ENCODE results near the gene IMMT. TPM values are rescaled to one million over a fixed set of nuclear protein-coding genes. Genes with fewer than 3 reads are reported as not detected.
A peak's percentile ranks its signal among the peaks of the same experiment; 100 is the strongest.

The IMMT gene
- total RNA-seq, 4 donors from 2014 or later, result 42.6 to 54.3 (median 46.6) TPM

- Histone ChIP-seq H3K27me3 (no peaks in the 10 kb centered on the region), H3K4me1 (peaks cover 0 to 54% (median 16%) of the 10 kb centered on the region in 4 donors), H3K36me3 (peaks cover 0 to 3% (median 0%) of the 10 kb centered on the region in 3 donors), H3K4me3 (peak overlapping the region; percentile 87 to 99 (median 99)), H3K9me3 (no peaks in the 10 kb centered on the region), H3K27ac (peak overlapping the region; percentile 98 to 100 (median 100))
- no peak for TF ChIP-seq EP300 (IDR thresholded peaks at IDR 0.05)
- TF ChIP-seq CTCF (IDR thresholded peaks at IDR 0.05), result no peak
- no peak for TF ChIP-seq POLR2A (IDR thresholded peaks at IDR 0.05)
- WGBS, 2 donors, result 0 to 1% methylated on average over 15 of the region's 17 CpGs
- no peak for DNase-seq (ENCODE audit: low spot score in 2 of 2)
These were observed 559 bp downstream of the IMMT start for GRCh38 chr2:86194751-86195054.

GRCh38 chr2:86193901-86194567 is 1.2 kb downstream of the IMMT start:
- Histone ChIP-seq H3K27me3 (no peaks in the 10 kb centered on the region), H3K4me1 (peaks cover 0 to 58% (median 16%) of the 10 kb centered on the region in 4 donors), H3K9me3 (no peaks in the 10 kb centered on the region), H3K27ac (peak overlapping the region in 3 of 4 donors; percentile 98 to 100 (median 100)), H3K4me3 (peak overlapping the region; percentile 87 to 99 (median 99)), H3K36me3 (peaks cover 0 to 8% (median 0%) of the 10 kb centered on the region in 3 donors)
- no peak for DNase-seq (ENCODE audit: low spot score in 2 of 2)
- TF ChIP-seq POLR2A (IDR thresholded peaks at IDR 0.05) (no peak), EP300 (IDR thresholded peaks at IDR 0.05) (no peak), CTCF (IDR thresholded peaks at IDR 0.05) (no peak)
- WGBS, 2 donors, result 65 to 66% methylated on average over 7 of the region's 7 CpGs

GRCh38 chr2:86189782-86190416 is 5.4 kb downstream of the IMMT start:
- H3K4me3 ChIP-seq, result no peak overlapping the region
- H3K36me3 ChIP-seq, result peaks cover 0 to 8% (median 0%) of the 10 kb centered on the region in 3 donors
- H3K27me3 ChIP-seq, result no peaks in the 10 kb centered on the region
- H3K4me1 ChIP-seq, result peaks cover 0 to 73% (median 20%) of the 10 kb centered on the region in 4 donors
- H3K27ac ChIP-seq, result no peak overlapping the region
- no peak for DNase-seq (ENCODE audit: low spot score in 2 of 2)
- 93% methylated on average over 7 of the region's 7 CpGs for WGBS, 2 donors
- TF ChIP-seq EP300 (IDR thresholded peaks at IDR 0.05) (no peak), POLR2A (IDR thresholded peaks at IDR 0.05) (no peak), CTCF (IDR thresholded peaks at IDR 0.05) (no peak)
- no peaks in the 10 kb centered on the region for H3K9me3 ChIP-seq

GRCh38 chr2:86186431-86186830 is 8.8 kb downstream of the IMMT start:
- H3K4me3 ChIP-seq, result no peak overlapping the region
- no peaks in the 10 kb centered on the region for H3K9me3 ChIP-seq
- H3K27ac ChIP-seq, result no peak overlapping the region
- H3K27me3 ChIP-seq, result no peaks in the 10 kb centered on the region
- TF ChIP-seq POLR2A (IDR thresholded peaks at IDR 0.05) (no peak), EP300 (IDR thresholded peaks at IDR 0.05) (no peak), CTCF (IDR thresholded peaks at IDR 0.05) (no peak)
- H3K36me3 ChIP-seq, result peaks cover 0 to 8% (median 0%) of the 10 kb centered on the region in 3 donors
- DNase-seq (ENCODE audit: low spot score in 2 of 2), result no peak
- peaks cover 0 to 64% (median 9%) of the 10 kb centered on the region in 4 donors for H3K4me1 ChIP-seq

GRCh38 chr2:86185517-86186212 is 9.6 kb downstream of the IMMT start:
- peaks cover 0 to 57% (median 9%) of the 10 kb centered on the region in 4 donors for H3K4me1 ChIP-seq
- H3K27ac ChIP-seq, result no peak overlapping the region
- no peak for TF ChIP-seq CTCF (IDR thresholded peaks at IDR 0.05)
- TF ChIP-seq POLR2A (IDR thresholded peaks at IDR 0.05), result no peak
- no peak for TF ChIP-seq EP300 (IDR thresholded peaks at IDR 0.05)
- H3K36me3 ChIP-seq, result peaks cover 0 to 8% (median 0%) of the 10 kb centered on the region in 3 donors
- H3K27me3 ChIP-seq, result no peaks in the 10 kb centered on the region
- no peak for DNase-seq (ENCODE audit: low spot score in 2 of 2)
- H3K4me3 ChIP-seq, result no peak overlapping the region
- no peaks in the 10 kb centered on the region for H3K9me3 ChIP-seq
- WGBS, 2 donors, result 38 to 39% methylated on average over 1 of the region's 1 CpG

All from tibial nerve (tissue), 4 donors.